K562 (cell line): Measurements from ENCODE around the gene IL27RA. TPM values are rescaled to one million over a fixed set of nuclear protein-coding genes. Genes with fewer than 3 reads are reported as not detected.

Experiments
- ASH1L ChIP-seq: fragments of 450-650 bp; IDR thresholded peaks from 2 replicates; pipeline ENCODE4 v1.6.1; 2018; ENCODE audit warnings: borderline replicate concordance, mild to moderate bottlenecking, low read depth; ENCODE audit not compliant: partially characterized antibody
- CCNT2 ChIP-seq: IDR thresholded peaks from 2 replicates; pipeline ENCODE4 v1.6.1; 2011; ENCODE audit warnings: borderline replicate concordance, low read depth, mild to moderate bottlenecking, moderate library complexity, mixed read lengths, low read length; ENCODE audit not compliant: insufficient read length; ENCODE audit errors: extremely low read depth
- ERF ChIP-seq: fragments of 450-650 bp; formaldehyde crosslinking; IDR thresholded peaks from 2 replicates; pipeline ENCODE4 v1.4.0; 2020; ENCODE audit warnings: mild to moderate bottlenecking, mixed read lengths
- ETV6 ChIP-seq, 3 experiments: fragments of 150-350 bp in 1 of 3; sonication (generic) in 1 of 3; formaldehyde crosslinking in 1 of 3; IDR thresholded peaks; 2 replicates each; pipeline versions ENCODE4 v1.6.1 to v1.8.0; 2014 to 2022; ENCODE audit warnings: borderline replicate concordance in 2 of 3, low read depth in 2 of 3, antibody characterized with exemption in 1 of 3, low read length in 1 of 3, mild to moderate bottlenecking in 1 of 3, missing genetic modification reagents in 1 of 3
- IRF1 ChIP-seq: sonication (generic); formaldehyde crosslinking; IDR thresholded peaks from 2 replicates; pipeline ENCODE4 v1.8.0; 2022; ENCODE audit warnings: missing genetic modification reagents, mild to moderate bottlenecking, borderline replicate concordance
- NFIC ChIP-seq: fragments of 450-650 bp; IDR thresholded peaks from 2 replicates; pipeline ENCODE4 v1.6.1; 2017; ENCODE audit warnings: mild to moderate bottlenecking, inconsistent platforms
- POLR2AphosphoS2 ChIP-seq: IDR thresholded peaks from 2 replicates; pipeline ENCODE4 v1.6.1; 2012; ENCODE audit warnings: low read length, improper control_type of control experiment
- SMARCA5 ChIP-seq: fragments of 450-650 bp; IDR thresholded peaks from 2 replicates; pipeline ENCODE4 v1.6.1; 2016
- SREBF1 ChIP-seq: fragments of 150-350 bp; IDR thresholded peaks from 2 replicates; pipeline ENCODE4 v1.6.1; 2014; ENCODE audit warnings: antibody characterized with exemption, low read depth, low read length, borderline replicate concordance
- TFAP4 ChIP-seq: sonication (generic); formaldehyde crosslinking; IDR thresholded peaks from 2 replicates; pipeline ENCODE4 v1.8.0; 2022; ENCODE audit warnings: missing genetic modification reagents, mild to moderate bottlenecking, moderate library complexity, borderline replicate concordance
- ZNF696 ChIP-seq: fragments of 250-450 bp; sonication (Bioruptor Pico); conservative IDR thresholded peaks from 2 replicates; pipeline ENCODE4 v1.4.0; 2020; ENCODE audit warnings: mild to moderate bottlenecking, moderate library complexity
- ZNF778 ChIP-seq: fragments of 450-650 bp; formaldehyde crosslinking; IDR thresholded peaks from 2 replicates; pipeline ENCODE4 v1.4.0; 2020; ENCODE audit warnings: mild to moderate bottlenecking, moderate library complexity
- polyA plus RNA-seq, 8 experiments: library from polyadenylated mRNA; depleted of rRNA in 4 of 8; stranded (reverse) in 5 of 8; unstranded in 3 of 8; fragments of >200 nt; fragmentation: Nextera tagmentation in 2 of 8; fragmentation: Illumina TruSeq in 1 of 8; extraction: Ambion mirVana in 2 of 8; extraction: Trizol in 1 of 8; gene quantifications; 2 replicates each; pipeline versions ENCODE4 v1.2.1 to v1.2.3, GENCODE V29; 2011 to 2014; ENCODE audit warnings: inconsistent platforms in 1 of 8, missing spikeins in 1 of 8
- total RNA-seq, 7 experiments: library from RNA; depleted of rRNA in 6 of 7; stranded (reverse); fragments of >200 nt in 6 of 7; fragmentation: Illumina TruSeq in 2 of 7; extraction: Trizol in 2 of 7; gene quantifications; 2 replicates each; pipeline versions ENCODE4 v1.2.1 to v1.2.3, GENCODE V29; 2011 to 2021; ENCODE audit warnings: low replicate concordance in 1 of 7

The IL27RA gene
- total and polyA plus RNA-seq, 9 of the 15 experiments (the other 6 are each of a cell fraction or from before 2014, with no cell fraction given): 1.9 to 15.9 (median 12.0) TPM

- no peak for TF ChIP-seq TFAP4 (CRISPR knock-in tag)
- TF ChIP-seq ERF (CRISPR knock-in tag): no peak
- TF ChIP-seq NFIC: no peak
- no peak for TF ChIP-seq POLR2AphosphoS2
- no peak for TF ChIP-seq ZNF778 (CRISPR knock-in tag)
- TF ChIP-seq IRF1 (CRISPR knock-in tag): no peak
- TF ChIP-seq CCNT2: no peak
- TF ChIP-seq ZNF696 (CRISPR knock-in tag): no peak
- TF ChIP-seq SMARCA5: no peak
- no peak for TF ChIP-seq SREBF1
- no peak for TF ChIP-seq ETV6 (IDR thresholded peaks at IDR 0.05; ENCODE audit: borderline replicate concordance in 1 of 2, low read depth in 2 of 2, low read length in 1 of 2)
- TF ChIP-seq ETV6 (CRISPR knock-in tag; IDR thresholded peaks at IDR 0.05; ENCODE audit: borderline replicate concordance): no peak
- no peak for TF ChIP-seq ASH1L
These were observed 49.5 kb upstream of the IL27RA start (continued) for GRCh38 chr19:13981988-13982501.
